Activated gamma-delta T cell (primary cell): Measurements from ENCODE around the gene DNER.
"Not testable (repeated sequence)": the region's sequence is repeated elsewhere in the genome, so short reads cannot be mapped to it uniquely, and the experiment has no call there.

ENCODE experiments used
- DNase-seq: peaks from one replicate; lab custom pipeline; 2025; lab: John Stamatoyannopoulos, UW

DNER gene

DNA sequence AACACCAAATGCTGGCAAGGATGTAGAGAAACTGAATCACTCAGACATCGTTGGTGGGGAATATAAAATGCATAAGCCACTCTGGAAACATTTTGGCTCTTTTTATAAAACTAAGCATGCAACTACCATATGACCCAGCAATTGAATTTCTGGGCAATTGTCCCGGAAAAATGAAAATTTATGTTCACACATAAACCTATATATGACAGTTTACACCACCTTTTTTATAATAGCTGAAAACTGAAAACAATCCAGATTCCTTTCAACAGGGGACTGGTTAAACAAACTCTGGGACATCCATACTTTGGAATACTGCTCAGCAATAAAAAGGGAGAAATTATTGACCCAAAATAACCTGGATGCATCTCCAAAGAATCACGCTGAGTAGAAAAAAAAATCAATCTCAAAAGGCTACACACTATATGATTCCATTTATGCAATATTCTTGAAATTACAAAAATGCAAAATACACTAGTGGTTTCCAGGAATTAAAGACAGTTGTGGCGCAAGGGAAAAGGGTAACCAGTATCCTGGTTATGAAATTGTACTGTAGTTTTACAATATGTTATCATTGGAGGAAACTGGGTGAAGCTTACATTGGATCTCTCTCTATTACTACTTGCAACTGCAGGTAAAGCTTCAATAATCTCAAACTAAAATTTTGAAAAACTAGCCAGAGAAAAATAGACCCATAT, 313.0 kb downstream of the DNER start:
- DNase-seq = no peak

DNA sequence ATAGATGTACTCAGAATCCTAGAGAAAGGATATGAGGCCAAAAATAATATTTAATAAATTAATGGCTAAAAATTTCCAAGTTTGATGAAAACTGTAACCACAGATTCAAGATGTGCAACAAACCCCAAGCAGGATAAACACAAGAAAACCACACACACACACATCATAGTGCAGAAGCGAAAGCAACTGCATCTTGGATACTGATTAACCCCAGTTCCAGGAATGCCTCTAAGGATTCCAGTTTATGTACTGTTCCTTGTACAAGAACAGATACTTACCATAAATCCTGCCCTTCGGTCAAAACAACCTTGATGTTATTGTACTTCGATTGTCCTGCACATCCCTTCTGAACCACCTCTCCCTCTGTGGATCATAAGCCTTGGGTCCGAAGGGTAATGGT, 320.4 kb downstream of the DNER start:
- DNase-seq = no peak

DNA sequence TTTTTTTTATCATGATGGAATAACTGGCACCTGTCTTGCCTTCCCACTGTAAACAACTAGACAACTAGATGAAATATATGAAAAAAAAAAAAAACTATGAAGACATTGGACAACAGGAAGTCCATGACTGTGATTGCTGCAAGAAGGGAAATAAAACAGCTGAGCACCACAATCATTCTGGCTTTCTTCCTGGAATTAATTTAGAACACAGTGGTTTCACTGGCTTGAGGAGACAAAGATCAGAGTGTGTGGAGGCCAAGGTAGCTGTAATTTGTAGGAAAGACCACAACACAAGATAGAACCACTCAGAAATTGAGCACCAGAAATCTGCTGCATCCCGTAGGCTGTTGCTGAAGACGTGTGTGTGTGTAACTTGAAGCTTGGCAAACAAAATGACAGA, 322.2 kb downstream of the DNER start:
- DNase-seq = no peak

DNA sequence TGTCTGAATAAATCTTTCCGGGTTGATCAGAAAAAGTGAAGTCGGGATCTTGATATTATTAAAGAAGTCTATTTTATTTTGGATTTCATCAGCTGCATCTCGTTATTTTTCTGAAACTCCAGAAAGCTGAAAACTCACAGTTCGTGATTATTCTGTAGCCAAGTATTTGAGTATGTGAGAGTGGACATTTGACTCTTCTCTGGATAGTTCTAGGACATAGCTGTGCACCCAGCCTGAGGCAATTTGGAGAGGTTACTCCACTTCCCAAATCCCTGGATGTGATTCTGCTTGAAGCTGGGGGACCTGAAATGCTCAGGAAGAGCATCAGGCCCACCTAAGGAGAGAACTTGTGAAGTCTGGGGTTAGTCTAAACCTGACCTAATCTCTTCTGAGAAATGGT, 325.6 kb downstream of the DNER start:
- no peak for DNase-seq

DNA sequence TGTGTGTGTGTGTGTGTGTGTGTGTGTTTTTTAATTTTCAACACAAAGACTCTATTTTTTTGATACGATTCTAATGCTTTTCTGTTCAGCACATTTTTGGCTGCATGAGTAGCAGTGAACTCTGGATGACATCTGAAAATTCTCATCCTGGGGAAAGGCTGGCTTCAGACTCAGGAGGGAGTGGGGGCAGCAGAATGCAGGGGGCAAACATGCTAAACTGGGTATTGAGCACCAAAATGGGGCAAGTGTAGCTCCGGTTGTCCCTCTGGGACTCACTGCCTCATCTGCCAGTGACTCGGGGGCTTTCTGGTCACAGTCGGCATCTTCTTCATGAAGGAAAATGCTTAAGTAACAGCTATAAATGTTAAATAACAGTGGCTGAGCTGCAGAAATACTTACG, 326.5 kb downstream of the DNER start:
- DNase-seq = no peak

DNA sequence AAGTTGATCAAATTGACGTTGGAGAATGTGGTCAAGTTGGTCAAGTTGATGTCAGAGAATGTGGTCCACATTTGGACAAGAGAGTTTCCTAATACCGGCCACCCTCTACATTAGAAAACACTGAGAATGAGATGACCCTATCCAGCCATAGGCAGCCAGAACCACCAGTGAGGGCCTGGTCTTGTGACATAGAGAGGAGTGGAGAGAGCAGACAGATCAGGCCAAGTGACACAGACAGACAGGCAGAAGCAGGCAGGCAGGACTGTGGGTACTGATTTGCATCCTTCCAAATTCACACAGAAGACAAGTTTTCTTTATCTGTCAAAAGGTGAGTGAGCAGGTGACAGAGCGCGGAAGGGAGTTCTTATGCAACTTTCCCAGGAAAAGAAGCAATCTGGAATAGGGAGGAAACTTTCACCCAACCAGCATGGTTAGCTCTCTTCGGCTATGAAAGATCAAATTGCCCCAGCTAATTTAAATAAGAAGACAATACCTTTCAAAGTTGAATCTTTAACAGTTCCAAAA, 334.2 kb downstream of the DNER start:
- DNase-seq = no peak

DNA sequence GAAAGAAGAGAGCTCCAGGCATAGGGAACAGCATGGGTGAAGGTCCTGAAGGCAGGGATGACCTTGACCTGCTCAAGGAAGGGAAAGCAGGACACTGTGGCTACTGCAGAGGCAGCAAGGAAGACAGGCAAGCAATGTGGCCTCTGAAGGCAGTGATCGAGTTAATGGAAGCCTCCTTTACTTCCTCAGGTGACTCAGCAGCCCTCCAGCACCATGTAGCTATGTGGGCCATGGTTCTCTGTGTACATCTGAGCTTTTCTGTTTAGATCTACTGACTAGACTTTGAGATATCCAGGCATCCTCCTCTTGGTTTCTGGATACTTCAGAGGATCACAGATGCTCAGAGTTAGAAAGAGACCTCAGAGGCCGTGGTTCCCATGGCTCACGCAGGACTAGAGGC, 336.0 kb downstream of the DNER start:
- DNase-seq = no peak

DNA sequence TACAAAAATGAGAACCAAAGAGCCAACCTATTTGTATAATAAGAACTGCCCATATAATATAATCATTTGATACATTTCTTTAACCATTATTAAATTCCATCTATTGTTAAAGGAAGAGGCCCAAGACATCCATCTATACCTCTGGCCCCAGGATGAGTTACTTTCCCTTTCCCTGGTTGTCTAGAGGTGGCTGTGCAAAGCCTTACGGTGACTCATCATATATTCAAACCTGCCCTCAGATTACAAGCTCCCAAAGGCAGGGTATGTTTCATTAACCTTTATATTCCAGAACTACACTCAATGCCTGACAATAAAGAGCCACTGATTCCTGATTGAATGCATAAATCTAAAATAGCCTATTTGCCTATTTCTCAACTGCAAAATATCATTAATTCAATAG, 337.5 kb downstream of the DNER start:
- no peak for DNase-seq

DNA sequence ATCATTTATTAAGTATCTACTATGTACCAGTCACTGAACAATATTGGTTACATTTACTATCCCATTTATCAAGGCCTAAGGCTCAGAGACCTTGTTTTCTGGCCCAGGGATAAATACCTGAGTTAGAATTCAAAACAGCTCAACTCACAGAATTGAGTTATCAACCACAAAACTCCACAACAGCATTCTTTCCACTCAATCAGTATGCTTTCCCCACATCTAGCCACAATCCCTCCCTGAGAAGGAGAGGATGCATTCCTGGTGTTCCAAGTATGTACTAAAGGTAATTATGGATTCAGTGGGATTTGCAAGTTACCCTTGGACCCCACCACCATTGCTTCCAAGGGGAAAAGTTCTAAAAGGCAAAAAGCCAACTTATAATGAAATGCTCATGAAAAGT, 339.1 kb downstream of the DNER start:
- no peak for DNase-seq

DNA sequence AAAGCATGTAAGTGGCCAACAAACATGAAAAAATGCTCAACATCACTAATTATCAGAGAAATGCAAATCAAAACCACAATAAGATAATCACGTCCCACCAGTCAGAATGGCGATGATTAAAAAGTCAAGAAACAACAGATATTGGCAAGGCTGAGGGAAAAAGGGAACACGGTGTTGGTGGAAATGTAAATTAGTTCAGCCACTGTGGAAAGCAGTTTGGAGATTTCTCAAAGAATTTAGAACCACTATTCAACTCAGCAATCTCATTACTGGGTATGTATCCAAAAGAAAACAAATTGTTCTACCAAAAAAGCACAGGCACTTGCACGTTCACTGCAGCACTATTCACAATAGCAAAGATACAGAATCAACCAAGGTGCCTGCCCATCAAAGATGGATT, 341.0 kb downstream of the DNER start:
- not testable (repeated sequence) for DNase-seq

DNA sequence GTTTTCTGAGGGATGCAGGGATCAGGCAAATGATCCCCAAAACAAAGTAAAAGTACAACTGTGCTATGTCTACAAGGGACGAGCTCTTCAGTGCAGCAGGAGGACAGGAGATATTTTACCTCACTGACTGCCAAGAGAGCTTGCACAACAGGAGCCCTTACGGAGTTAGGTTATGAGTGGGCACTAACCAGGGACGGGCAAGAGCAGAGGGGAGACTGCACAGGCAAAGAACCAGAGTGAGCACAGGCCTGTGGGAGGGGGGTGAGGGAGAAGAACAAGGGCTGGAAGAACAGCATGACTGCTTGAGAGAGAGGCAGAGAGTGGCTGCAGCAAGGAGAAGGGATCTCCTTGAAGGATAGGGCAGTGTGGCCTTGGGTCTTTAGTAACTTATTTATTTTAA, 342.1 kb downstream of the DNER start:
- no peak for DNase-seq

DNA sequence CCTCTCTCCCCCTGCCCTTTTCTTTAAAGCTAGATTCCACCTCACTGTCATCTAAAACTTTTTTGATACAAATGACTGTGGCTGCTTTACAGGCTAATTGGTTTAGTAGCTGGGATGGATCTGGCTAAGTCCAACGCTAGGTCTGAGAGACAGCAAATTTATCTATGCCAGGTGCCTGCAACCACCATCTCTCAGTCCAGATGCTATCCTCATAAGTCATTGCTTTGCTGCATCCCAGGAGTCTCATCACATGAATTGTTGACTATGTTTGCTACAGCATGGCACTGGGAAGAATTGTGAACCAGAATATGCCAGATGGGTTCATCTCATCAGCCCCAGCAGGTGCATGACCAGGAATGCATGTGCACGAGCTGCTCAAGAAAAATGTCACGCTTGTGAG, 343.3 kb downstream of the DNER start:
- no peak for DNase-seq

DNA sequence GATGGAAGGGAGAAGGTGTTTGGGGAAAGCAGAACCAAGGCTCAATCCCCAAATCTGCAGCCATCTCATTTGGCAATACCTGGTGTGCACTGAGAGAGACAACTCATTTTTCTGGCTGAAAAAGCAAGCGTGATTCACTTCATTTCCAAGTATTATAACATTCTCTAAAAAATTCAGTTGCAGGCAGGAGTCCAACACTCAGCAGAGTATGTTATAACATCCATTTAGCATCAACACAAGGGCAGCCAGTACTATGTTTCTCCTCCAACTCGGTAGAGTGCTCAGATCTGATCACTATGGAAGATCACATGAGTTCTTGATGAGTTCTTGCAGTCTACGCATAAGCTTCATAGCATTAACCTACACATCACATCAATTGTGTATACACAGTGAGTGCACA, 343.8 kb downstream of the DNER start:
- DNase-seq = no peak

DNA sequence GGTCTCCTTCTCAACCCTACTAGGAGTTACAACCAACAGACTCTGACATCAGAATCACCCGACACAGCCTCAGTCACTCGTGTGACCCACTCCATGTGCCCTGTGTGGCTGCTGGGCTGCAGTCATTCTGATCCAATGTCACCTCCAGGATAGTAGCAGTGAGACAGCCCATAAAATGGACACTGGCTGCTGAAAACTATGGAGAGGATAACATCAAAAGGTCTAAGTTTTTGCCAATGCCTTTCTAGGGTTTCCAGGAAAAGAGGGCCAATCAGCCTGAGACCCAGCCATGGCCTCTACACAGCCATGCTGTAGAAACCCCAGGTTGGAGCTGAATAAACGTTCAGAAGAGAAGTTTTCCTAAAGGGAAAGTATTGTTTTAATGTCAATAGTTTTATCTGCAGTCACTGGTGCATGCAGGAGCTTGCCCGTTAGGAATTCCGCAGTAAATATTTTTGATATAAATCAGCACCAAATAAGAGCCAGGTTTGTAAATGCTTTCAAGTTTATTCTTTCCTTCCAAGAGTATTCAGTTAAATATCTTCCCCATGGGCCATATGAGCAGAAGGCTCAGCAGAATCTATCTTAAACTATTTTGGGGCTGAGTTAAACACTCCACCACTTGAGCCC, 351.1 kb downstream of the DNER start:
- no peak for DNase-seq

DNA sequence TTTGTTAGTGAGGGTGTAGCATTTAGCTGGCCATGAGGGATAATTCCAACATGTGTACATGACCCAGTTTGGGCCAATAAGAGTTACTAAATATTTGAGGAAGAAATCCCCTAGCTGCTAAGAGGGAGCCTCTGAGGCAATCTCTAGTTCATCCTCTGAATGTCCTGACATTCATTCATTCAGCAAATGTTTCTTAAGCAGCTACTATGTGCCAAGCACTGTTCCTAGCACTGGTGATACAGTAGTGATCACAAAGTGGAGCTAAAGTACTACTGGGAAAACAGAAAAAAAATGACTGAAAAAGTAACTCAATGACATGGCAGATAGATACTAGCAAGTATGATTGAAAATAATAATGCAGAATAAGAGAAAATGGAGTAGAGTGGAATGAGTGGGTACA, 363.5 kb downstream of the DNER start:
- DNase-seq = no peak

DNA sequence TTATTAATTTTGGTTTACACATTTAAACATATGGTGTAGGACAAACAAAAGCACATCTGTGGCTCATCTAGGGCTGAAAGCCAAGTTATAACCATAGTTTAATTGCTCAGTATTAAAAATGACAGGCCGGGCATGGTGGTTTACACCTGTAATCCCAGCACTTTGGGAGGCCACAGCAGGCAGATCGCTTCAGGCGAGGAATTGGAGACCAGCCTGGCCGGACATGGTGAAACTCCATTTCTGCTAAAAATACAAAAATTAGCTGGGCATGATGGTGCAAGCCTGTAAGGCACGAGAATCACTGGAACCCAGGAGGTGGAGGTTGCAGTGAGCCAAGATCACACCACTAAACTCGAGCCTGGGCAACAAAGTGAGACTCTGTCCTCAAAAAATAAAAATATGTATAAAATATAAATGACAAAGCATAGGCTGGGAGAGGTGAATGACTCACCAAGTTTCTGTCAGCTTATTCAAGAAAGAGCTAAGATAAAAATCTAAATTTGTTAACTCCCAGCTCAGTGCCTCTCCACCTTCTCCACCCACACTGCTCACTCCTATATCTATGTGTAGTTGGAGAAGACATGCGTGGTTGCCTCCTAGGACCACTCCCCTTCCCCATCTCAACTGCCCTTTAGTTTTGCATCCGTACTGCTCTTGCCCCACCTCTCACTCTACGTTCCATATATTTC, 364.1 kb downstream of the DNER start:
- no peak for DNase-seq

DNA sequence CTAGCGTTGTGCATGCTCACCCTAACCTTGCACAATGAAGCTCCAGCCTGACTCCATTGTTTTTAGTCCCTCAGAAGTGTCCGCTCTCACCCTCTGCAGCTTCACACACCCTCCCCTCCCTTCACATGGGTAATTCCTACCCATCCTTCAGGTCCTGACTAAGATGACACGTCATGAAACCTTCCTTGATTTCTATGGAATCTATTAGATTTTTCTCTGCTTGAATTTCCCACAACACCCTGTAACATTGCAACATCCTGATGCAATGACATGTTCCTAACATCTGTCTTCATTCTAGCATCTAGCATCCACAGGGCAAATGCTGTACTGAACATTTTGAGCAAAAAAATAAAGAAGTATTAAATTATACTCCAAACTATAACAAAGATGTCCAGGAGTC, 366.2 kb downstream of the DNER start:
- no peak for DNase-seq

DNA sequence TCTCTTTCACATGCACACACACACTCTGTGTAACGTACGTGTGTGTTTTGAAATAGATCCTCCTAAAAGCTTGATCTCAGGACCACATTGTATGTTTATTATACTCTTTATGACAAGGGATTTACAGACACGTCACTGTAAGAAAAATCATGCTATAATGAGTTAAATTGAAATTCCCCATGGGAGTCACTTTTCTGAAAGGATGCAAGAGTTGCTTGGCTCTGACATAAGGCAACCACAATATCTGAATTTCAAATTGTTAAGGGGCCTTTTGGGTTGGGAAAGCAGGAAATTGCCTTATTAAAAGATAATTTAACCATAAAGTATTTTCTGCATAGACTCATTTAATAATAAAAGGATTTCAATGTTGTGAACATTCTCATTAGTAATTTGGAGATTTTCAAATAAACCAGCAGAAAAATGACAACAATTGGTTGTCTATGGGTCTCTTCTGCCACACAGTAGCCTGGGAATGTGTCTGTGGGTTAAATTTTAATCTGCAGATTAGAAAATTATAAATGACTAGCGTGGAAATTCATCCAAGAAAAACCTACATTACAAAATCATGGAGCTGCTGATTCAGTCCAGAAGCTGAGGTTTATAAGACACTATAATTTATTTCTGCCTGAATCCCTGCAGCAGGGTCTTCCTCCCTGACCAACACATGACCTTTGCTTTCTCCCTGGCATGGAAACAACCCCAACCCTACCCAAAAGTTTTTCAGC, 367.4 kb downstream of the DNER start:
- DNase-seq = no peak

DNA sequence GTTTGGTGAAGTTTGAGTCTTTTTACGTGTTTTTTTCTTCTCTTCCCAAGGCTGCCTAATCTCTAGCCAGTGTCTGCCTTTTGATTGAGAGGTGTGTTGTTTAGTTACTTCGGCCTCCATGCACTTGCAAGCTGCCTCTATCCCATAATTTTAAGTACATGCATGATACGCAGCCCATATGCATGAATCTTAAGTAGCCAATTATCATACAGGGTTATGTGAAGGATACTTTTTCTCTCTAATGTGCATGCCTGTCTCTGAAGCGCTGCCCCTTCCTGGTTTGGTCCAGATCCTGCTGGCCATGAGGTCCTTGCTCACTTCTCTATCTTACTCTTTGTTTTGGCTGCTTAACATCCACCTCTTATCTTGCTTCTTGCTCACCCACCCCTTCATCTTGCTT, 369.4 kb downstream of the DNER start:
- no peak for DNase-seq

DNA sequence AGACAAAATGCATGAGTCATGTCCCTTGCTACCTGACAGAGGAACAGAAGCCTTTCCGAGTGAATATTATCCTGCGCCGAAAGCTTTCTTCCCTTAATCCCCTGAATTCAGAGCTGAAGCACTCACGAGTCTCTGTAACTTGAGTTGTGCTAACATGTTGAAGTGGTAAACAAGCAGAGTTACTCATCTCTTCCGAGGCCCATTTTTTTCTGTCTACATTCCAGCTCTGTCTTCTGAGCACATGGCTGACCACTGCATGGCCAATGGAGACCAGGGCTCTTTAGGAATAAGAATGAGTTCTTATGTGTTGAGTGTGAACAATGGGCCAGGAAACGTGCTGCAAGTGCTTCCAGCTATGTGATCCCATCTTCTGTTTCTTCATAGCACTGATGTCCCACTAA, 370.2 kb downstream of the DNER start:
- no peak for DNase-seq

DNA sequence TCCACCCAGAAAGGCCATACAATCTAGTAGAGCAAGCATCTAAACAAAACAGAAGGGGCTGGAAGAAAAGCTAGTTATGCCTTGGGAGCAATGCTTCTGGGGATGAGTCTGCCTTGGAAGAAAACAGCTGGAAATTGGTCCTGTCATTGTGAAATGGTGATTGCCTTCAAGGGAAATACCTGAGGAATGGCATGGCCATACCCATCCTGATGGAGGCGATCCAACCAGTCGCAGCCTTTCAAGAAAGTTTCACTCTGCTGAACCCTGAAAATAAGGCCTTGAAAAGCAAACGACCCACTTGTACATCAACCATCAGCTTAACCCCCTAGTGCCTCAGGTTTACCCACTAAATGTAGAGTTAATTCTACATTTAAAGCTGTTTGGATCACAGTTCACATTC, 370.7 kb downstream of the DNER start:
- no peak for DNase-seq

DNA sequence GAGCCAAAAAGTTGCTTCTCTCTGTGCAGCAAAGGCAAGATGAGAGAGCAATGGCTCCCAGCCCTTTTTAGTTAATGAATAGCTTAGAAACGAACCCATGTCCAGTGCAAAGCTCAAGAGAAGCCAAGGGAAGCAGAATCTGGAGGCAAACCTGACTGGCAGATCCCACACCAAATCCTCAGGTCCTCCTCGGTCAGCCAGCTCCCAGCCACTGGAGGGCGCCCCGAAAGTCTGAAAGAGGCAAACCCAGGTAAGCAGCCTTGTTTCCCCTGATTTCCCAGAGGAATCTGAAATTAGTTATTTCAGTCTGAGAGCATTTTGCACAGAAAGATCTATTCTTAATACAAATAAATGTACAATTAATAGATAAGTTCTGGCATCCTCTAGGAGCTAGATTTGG, 372.0 kb downstream of the DNER start:
- no peak for DNase-seq
